ENCODE results near the gene SFSWAP.

The SFSWAP gene

DNA sequence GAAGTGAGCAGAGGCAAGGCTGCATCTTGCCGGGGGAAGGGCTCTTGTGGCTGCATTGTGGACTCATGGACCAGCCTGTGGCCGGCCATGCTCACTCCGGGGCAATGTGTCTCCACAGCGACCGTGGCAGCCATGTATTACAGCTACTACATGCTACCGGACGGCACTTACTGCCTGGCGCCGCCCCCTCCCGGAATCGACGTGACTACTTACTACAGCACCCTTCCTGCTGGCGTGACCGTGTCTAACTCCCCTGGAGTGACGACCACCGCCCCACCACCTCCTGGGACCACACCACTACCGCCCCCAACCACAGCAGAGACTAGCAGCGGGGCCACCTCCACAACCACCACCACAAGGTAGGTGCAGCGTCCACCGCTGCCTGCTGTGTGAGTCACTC lies 42.1 kb downstream of the SFSWAP start:
- H3K9me3 Mint-ChIP-seq: no peaks in the 10 kb centered on the region
- H3K4me1 Mint-ChIP-seq: peaks cover 3% of the 10 kb centered on the region
- H3K27ac Mint-ChIP-seq: no peak overlapping the region
- H3K36me3 Mint-ChIP-seq: peaks cover 19% of the 10 kb centered on the region
- no peaks in the 10 kb centered on the region for H3K27me3 Mint-ChIP-seq
- H3K4me3 Mint-ChIP-seq: no peak overlapping the region

DNA sequence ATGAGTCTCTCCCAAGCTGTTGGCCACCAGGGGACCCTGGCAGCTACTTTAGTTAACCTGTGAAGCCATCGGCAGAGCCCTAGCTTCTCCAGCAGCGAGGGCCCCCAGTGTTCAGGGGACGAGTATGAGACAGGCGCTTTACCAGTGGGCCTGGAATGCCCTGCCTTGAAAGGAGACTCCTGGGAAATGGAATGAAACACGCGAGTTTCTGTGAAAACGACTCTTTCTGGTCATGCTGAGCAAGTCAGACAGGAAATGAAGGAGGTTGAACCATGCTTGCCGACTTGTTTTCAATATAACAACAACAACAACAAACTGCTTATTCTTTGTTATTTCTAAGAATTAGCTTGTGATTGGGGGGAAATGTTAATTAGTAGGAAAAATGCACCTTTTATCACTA lies 42.9 kb downstream of the SFSWAP start:
- Mint-ChIP-seq H3K27me3 (no peaks in the 10 kb centered on the region), H3K9me3 (no peaks in the 10 kb centered on the region), H3K36me3 (peaks cover 22% of the 10 kb centered on the region), H3K27ac (no peak overlapping the region), H3K4me3 (no peak overlapping the region), H3K4me1 (peaks cover 3% of the 10 kb centered on the region)

GRCh38 chr12:131754184-131754583 lies 43.3 kb downstream of the SFSWAP start:
- no peak overlapping the region for H3K4me3 Mint-ChIP-seq
- peaks cover 3% of the 10 kb centered on the region for H3K4me1 Mint-ChIP-seq
- H3K27ac Mint-ChIP-seq: peak overlapping the region; percentile 41
- H3K9me3 Mint-ChIP-seq: no peaks in the 10 kb centered on the region
- peaks cover 22% of the 10 kb centered on the region for H3K36me3 Mint-ChIP-seq
- H3K27me3 Mint-ChIP-seq: no peaks in the 10 kb centered on the region

DNA sequence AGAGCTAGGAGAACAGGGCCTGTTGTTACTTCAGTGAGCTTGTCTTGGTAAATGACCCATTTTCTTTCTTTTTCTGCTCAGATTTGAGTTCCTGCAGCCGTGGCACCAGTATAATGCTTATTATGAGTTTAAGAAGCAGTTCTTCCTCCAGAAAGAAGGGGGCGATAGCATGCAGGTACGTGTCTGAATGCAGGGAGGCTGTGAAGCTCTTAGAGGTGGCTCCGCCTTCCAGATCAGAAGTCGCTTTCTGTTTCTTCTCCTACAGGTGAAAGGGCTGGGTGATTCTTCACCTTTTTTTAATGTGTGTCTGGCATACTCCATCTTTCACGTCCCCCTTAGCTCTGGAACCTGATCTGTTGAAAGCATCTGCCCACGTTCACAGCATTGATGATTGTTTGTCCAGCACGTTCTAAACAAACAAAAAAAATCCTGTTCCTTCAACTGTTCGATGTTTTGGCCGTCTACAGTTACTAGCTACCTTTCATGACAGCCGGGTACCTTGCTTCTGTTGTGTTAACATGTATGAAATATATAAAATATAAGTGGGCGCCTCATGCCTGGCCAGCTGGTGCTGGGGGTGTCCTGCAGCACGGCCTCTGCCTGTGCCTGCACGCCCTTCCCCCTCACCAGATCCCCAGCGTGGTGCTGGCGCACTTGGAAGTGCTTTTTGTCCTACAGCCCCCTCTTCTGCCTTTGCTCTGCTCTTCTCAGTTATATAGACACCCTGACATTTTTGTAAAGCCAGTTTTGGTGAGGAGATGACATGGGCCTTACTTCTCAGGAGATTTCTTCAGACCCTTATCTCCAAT lies 44.6 kb downstream of the SFSWAP start:
- H3K9me3 Mint-ChIP-seq: no peaks in the 10 kb centered on the region
- H3K27me3 Mint-ChIP-seq: no peaks in the 10 kb centered on the region
- peaks cover 22% of the 10 kb centered on the region for H3K36me3 Mint-ChIP-seq
- H3K27ac Mint-ChIP-seq: no peak overlapping the region
- peaks cover 3% of the 10 kb centered on the region for H3K4me1 Mint-ChIP-seq
- H3K4me3 Mint-ChIP-seq: no peak overlapping the region

DNA sequence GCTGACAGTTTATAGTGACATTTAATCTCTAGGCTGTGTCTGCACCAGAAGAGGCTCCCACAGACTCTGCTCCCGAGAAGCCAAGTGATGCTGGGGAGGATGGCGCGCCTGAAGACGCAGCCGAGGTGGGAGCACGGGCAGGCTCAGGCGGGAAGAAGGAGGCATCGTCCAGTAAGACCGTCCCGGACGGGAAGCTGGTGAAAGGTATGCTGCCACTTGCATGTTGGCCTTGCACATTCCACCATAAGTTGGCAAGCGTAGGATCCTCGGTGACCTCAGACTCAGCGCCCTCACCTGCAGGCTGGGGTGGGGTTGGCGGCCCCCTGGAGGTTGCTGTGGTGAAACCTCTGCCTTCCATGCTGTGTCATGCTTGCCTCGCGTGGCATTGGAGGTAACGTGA lies 45.6 kb downstream of the SFSWAP start:
- Mint-ChIP-seq H3K27me3 (no peaks in the 10 kb centered on the region), H3K4me1 (peaks cover 3% of the 10 kb centered on the region), H3K4me3 (no peak overlapping the region), H3K36me3 (peaks cover 26% of the 10 kb centered on the region), H3K27ac (no peak overlapping the region), H3K9me3 (no peaks in the 10 kb centered on the region)

DNA sequence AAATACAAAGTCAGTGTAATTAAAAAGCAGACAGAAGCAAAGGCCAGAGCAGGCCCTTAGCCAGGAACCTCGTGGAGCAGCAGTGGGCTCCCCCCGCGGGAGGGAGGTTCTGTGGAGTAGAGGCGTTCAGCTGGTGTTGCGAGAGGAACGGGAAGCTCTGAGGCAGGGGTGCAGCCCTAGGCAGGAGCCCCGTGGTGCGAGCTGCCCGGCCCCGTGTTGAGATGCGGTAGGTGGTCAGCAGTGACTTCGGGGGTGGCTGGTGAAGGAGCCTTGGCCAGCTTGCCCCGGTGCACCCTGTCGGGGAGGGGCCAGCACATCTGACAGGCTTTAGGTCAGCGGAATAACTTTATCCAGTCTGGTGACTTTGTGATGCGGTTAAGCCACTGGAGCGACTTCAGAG lies 46.2 kb downstream of the SFSWAP start:
- no peaks in the 10 kb centered on the region for H3K9me3 Mint-ChIP-seq
- no peaks in the 10 kb centered on the region for H3K27me3 Mint-ChIP-seq
- no peak overlapping the region for H3K27ac Mint-ChIP-seq
- H3K4me1 Mint-ChIP-seq: peaks cover 3% of the 10 kb centered on the region
- H3K4me3 Mint-ChIP-seq: no peak overlapping the region
- H3K36me3 Mint-ChIP-seq: peaks cover 26% of the 10 kb centered on the region

GRCh38 chr12:131758016-131758739 lies 47.3 kb downstream of the SFSWAP start:
- Mint-ChIP-seq H3K27me3 (no peaks in the 10 kb centered on the region), H3K4me3 (no peak overlapping the region), H3K9me3 (no peaks in the 10 kb centered on the region), H3K27ac (no peak overlapping the region), H3K36me3 (peaks cover 24% of the 10 kb centered on the region), H3K4me1 (peaks cover 3% of the 10 kb centered on the region)

GRCh38 chr12:131759176-131759575 lies 48.3 kb downstream of the SFSWAP start:
- no peak overlapping the region for H3K27ac Mint-ChIP-seq
- no peak overlapping the region for H3K4me3 Mint-ChIP-seq
- no peaks in the 10 kb centered on the region for H3K27me3 Mint-ChIP-seq
- H3K9me3 Mint-ChIP-seq: no peaks in the 10 kb centered on the region
- peaks cover 3% of the 10 kb centered on the region for H3K4me1 Mint-ChIP-seq
- H3K36me3 Mint-ChIP-seq: peaks cover 21% of the 10 kb centered on the region

DNA sequence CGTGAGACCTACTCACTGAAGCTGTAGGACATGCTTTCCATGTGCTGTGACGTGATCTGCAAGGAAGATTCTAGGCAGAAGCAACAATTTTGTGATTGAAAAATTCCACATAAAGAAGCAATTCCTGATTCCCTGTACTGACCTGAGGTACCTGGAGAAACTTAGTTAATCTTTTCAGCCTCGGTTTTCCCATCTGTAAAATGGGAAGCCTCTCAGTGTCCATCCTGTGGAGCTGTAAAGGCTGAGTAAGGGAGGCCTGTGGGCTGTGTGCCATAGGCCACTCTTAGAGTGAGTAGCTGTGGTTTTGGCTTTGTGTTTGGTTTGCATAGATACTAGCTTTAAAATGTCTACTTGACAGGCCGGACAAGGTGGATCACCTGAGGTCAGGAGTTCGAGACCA lies 50.7 kb downstream of the SFSWAP start:
- H3K4me1 Mint-ChIP-seq: no peaks in the 10 kb centered on the region
- no peak overlapping the region for H3K27ac Mint-ChIP-seq
- no peaks in the 10 kb centered on the region for H3K9me3 Mint-ChIP-seq
- no peaks in the 10 kb centered on the region for H3K27me3 Mint-ChIP-seq
- H3K36me3 Mint-ChIP-seq: peaks cover 21% of the 10 kb centered on the region
- no peak overlapping the region for H3K4me3 Mint-ChIP-seq

GRCh38 chr12:131764738-131765137 lies 53.8 kb downstream of the SFSWAP start:
- H3K9me3 Mint-ChIP-seq: no peaks in the 10 kb centered on the region
- H3K27me3 Mint-ChIP-seq: no peaks in the 10 kb centered on the region
- no peak overlapping the region for H3K27ac Mint-ChIP-seq
- no peaks in the 10 kb centered on the region for H3K4me1 Mint-ChIP-seq
- H3K4me3 Mint-ChIP-seq: no peak overlapping the region
- peaks cover 17% of the 10 kb centered on the region for H3K36me3 Mint-ChIP-seq

- H3K27me3 Mint-ChIP-seq: no peaks in the 10 kb centered on the region
- H3K9me3 Mint-ChIP-seq: no peaks in the 10 kb centered on the region
- peaks cover 19% of the 10 kb centered on the region for H3K36me3 Mint-ChIP-seq
- no peaks in the 10 kb centered on the region for H3K4me1 Mint-ChIP-seq
- no peak overlapping the region for H3K4me3 Mint-ChIP-seq
- no peak overlapping the region for H3K27ac Mint-ChIP-seq
Measured at GRCh38 chr12:131765961-131766360, 55.1 kb downstream of the SFSWAP start.

GRCh38 chr12:131766382-131767107 lies 55.7 kb downstream of the SFSWAP start:
- no peaks in the 10 kb centered on the region for H3K27me3 Mint-ChIP-seq
- H3K4me3 Mint-ChIP-seq: no peak overlapping the region
- no peaks in the 10 kb centered on the region for H3K9me3 Mint-ChIP-seq
- no peaks in the 10 kb centered on the region for H3K4me1 Mint-ChIP-seq
- H3K36me3 Mint-ChIP-seq: peaks cover 16% of the 10 kb centered on the region
- no peak overlapping the region for H3K27ac Mint-ChIP-seq

DNA sequence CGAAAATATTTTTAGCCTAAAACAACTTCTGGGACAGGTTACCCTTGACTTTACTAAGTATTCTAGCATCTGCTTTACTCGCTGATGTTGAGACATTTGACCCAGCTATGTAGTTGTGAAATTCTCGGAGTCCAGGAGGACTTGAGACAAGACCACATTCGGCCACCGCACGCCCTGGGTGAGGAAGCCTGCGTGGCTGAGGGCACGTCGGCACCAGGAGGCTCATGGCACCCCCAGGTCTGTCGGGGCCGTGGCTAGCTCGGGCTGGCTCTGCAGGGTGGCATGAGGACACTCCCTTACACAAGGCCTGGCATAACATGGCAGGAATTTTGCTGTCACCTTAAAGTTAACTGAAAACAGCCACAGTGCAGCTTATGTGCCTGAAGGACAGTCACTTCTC lies 59.2 kb downstream of the SFSWAP start:
- no peak overlapping the region for H3K4me3 Mint-ChIP-seq
- no peaks in the 10 kb centered on the region for H3K27me3 Mint-ChIP-seq
- no peak overlapping the region for H3K27ac Mint-ChIP-seq
- H3K9me3 Mint-ChIP-seq: no peaks in the 10 kb centered on the region
- peaks cover 27% of the 10 kb centered on the region for H3K4me1 Mint-ChIP-seq
- peaks cover 20% of the 10 kb centered on the region for H3K36me3 Mint-ChIP-seq

- Mint-ChIP-seq H3K36me3 (peaks cover 16% of the 10 kb centered on the region), H3K4me3 (no peak overlapping the region), H3K9me3 (no peaks in the 10 kb centered on the region), H3K27ac (no peak overlapping the region), H3K27me3 (no peaks in the 10 kb centered on the region), H3K4me1 (peaks cover 31% of the 10 kb centered on the region)
Measured at GRCh38 chr12:131771965-131772364, 61.1 kb downstream of the SFSWAP start.

GRCh38 chr12:131773582-131774221 lies 62.8 kb downstream of the SFSWAP start:
- peaks cover 31% of the 10 kb centered on the region for H3K4me1 Mint-ChIP-seq
- no peaks in the 10 kb centered on the region for H3K9me3 Mint-ChIP-seq
- H3K4me3 Mint-ChIP-seq: no peak overlapping the region
- H3K36me3 Mint-ChIP-seq: peaks cover 14% of the 10 kb centered on the region
- H3K27me3 Mint-ChIP-seq: no peaks in the 10 kb centered on the region
- peak overlapping the region; percentile 31 for H3K27ac Mint-ChIP-seq

All from activated naive CD4-positive, alpha-beta T cell treated with anti-CD3 and anti-CD28 coated beads, Interleukin-2, amount 50 U/mL, for 24 hours (primary cell).